Kidney (tissue), 14 donors: Measurements from ENCODE around the gene HOXB3. TPM values are rescaled to one million over a fixed set of nuclear protein-coding genes. Genes with fewer than 3 reads are reported as not detected.

Experiments
- DNase-seq, 5 donors: peaks; one replicate each; pipeline ENCODE4 v3.0.0-alpha.2; 2013 to 2020
- FAIRE-seq: peaks from 2 replicates; lab custom pipeline; 2012; peaks lifted over from hg19 to GRCh38; lab: Jason Lieb, UNC
- H3K27ac ChIP-seq, 2 donors: one replicate each; pipeline ENCODE4 v1.7.0; 2013; ENCODE audit warnings: low read depth in 2 of 2, low read length in 2 of 2, inconsistent platforms in 1 of 2
- H3K27me3 ChIP-seq: one replicate; pipeline ENCODE4 v1.7.1; 2013; ENCODE audit warnings: low read length, inconsistent platforms; ENCODE audit not compliant: control insufficient read depth, insufficient read depth
- H3K36me3 ChIP-seq, 3 donors: one replicate each; pipeline versions ENCODE4 v1.7.0 to v1.7.1; 2013; ENCODE audit warnings: low read length in 3 of 3, control low read depth in 1 of 3, inconsistent platforms in 1 of 3; ENCODE audit not compliant: insufficient read depth in 3 of 3, control insufficient read depth in 2 of 3
- H3K4me1 ChIP-seq, 3 donors: one replicate each; pipeline versions ENCODE4 v1.7.0 to v1.7.1; 2013; ENCODE audit warnings: low read length in 3 of 3, inconsistent platforms in 1 of 3, low read depth in 1 of 3; ENCODE audit not compliant: control insufficient read depth in 2 of 3, insufficient read depth in 2 of 3
- H3K4me3 ChIP-seq, 3 donors: one replicate each; pipeline versions ENCODE4 v1.7.0 to v1.8.1; 2013; ENCODE audit warnings: low read length in 3 of 3, control low read depth in 1 of 3, inconsistent platforms in 1 of 3
- H3K9ac ChIP-seq, 3 donors: one replicate each; pipeline versions ENCODE4 v1.7.0 to v1.7.1; 2013; ENCODE audit warnings: low read length in 3 of 3, control low read depth in 1 of 3, inconsistent platforms in 1 of 3
- H3K9me3 ChIP-seq, 3 donors: one replicate each; pipeline versions ENCODE4 v1.7.0 to v1.7.1; 2013; ENCODE audit warnings: low read length in 3 of 3, control low read depth in 1 of 3, inconsistent platforms in 1 of 3; ENCODE audit not compliant: control insufficient read depth in 2 of 3, insufficient read depth in 1 of 3
- CTCF ChIP-seq: IDR thresholded peaks from 3 replicates; pipeline ENCODE4 v1.5.1; 2012; ENCODE audit warnings: mild to moderate bottlenecking, moderate library complexity, borderline replicate concordance; ENCODE audit not compliant: insufficient read depth; ENCODE audit errors: extremely low read depth
- intact Hi-C: fragments of 100-400 bp; cut with DNase I; formaldehyde crosslinking; loops from one replicate; pipeline ENCODE4 v1.11.1; 2022
- polyA plus RNA-seq: library from polyadenylated mRNA; stranded (reverse); fragments of 350-450 nt; fragmentation: Illumina TruSeq; extraction: RNeasy Lipid Tissue Mini Kit (QIAGEN cat#74804); gene quantifications from one replicate; pipeline ENCODE4 v1.2.3, GENCODE V29; 2014; ENCODE audit warnings: low read depth, low replicate concordance; ENCODE audit not compliant: insufficient read depth
- total RNA-seq: library from RNA; stranded (reverse); fragmentation: NEBNext Ultra II Directional; extraction: Animal tissue kit (Norgen Biotek cat#: 25700); gene quantifications from one replicate; pipeline ENCODE4 v1.2.1, GENCODE V29; 2021
- donor health status: control.
- donor health status: control.
- donor health status: control.
- donor health status: control.
- donor health status: control.
- donor health status: DM: yes; HTN: yes; CAD: no.
- donor health status: Normal renal cell carcinoma (clear cell type).

HOXB3 gene
- total and polyA plus RNA-seq, 2 donors from 2014 or later, result 12.1 to 99.0 TPM

DNA sequence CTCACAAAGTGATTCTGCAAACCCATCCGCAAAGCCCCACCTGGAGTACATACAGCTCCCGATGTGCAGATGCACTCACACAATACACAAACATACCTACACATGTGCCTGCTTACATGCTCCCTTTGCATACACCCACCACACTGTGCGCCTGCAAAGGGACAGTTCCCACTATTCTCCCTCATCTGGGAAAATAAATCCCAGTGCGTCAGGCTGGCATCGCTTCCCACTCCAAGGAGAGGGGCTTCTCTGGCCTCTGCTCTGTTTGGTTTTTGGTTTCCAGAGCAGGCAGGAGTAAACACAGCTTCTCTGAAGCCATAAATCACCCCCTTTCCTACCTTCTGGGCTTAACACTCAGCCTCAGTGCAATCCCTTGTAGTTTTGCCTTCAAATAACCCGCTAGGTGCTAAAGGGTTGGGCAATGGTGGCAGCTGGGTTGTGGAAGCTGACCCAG, 26.6 kb downstream of the HOXB3 start:
- H3K9ac ChIP-seq, result peak overlapping the region; percentile 4 to 31 (median 8)
- peaks cover 2 to 8% (median 5%) of the 10 kb centered on the region in 3 donors for H3K36me3 ChIP-seq
- H3K27ac ChIP-seq, result peak overlapping the region; percentile 39 to 58
- FAIRE-seq (no peak), DNase-seq (peak in 4 of 5 donors; percentile 84 to 95 (median 90))
- H3K4me1 ChIP-seq, result peaks cover 41 to 65% (median 59%) of the 10 kb centered on the region in 3 donors
- intact Hi-C loops, result no loop called here
- H3K4me3 ChIP-seq, result peak overlapping the region in 2 of 3 donors; percentile 9 to 28
- H3K9me3 ChIP-seq, result no peaks in the 10 kb centered on the region
- no peaks in the 10 kb centered on the region for H3K27me3 ChIP-seq
- TF ChIP-seq CTCF, result no peak

GRCh38 chr17:48562934-48563333, 27.1 kb downstream of the HOXB3 start:
- FAIRE-seq (no peak), DNase-seq (no peak)
- H3K36me3 ChIP-seq, result peaks cover 2 to 8% (median 5%) of the 10 kb centered on the region in 3 donors
- intact Hi-C loops, result no loop called here
- peak overlapping the region in 1 of 3 donors; percentile 9 for H3K4me3 ChIP-seq
- peaks cover 41 to 67% (median 61%) of the 10 kb centered on the region in 3 donors for H3K4me1 ChIP-seq
- no peak for TF ChIP-seq CTCF
- no peaks in the 10 kb centered on the region for H3K9me3 ChIP-seq
- peak overlapping the region; percentile 39 to 58 for H3K27ac ChIP-seq
- H3K27me3 ChIP-seq, result no peaks in the 10 kb centered on the region
- peak overlapping the region in 2 of 3 donors; percentile 4 to 31 for H3K9ac ChIP-seq

- no peaks in the 10 kb centered on the region for H3K9me3 ChIP-seq
- peaks cover 2 to 8% (median 5%) of the 10 kb centered on the region in 3 donors for H3K36me3 ChIP-seq
- peak overlapping the region in 2 of 3 donors; percentile 19 to 24 for H3K4me3 ChIP-seq
- no peaks in the 10 kb centered on the region for H3K27me3 ChIP-seq
- TF ChIP-seq CTCF, result peak; percentile 20
- peak overlapping the region in 1 of 3 donors; percentile 63 for H3K9ac ChIP-seq
- peaks cover 40 to 66% (median 59%) of the 10 kb centered on the region in 3 donors for H3K4me1 ChIP-seq
- intact Hi-C loops, result no loop called here
- FAIRE-seq (no peak), DNase-seq (peak; percentile 92 to 93 (median 93))
- H3K27ac ChIP-seq, result peak overlapping the region; percentile 72 to 79
These were observed 27.9 kb downstream of the HOXB3 start for GRCh38 chr17:48561884-48562810.
